GM19452 (cell line): ENCODE results near the gene ASPSCR1.
"Not testable (repeated sequence)": the region's sequence is repeated elsewhere in the genome, so short reads cannot be mapped to it uniquely, and the experiment has no call there.

Source experiments
- ATAC-seq: cut with Tn5 transposase; IDR thresholded peaks from one replicate; pipeline ENCODE4 v1.9.1; 2021; ENCODE audit not compliant: unreplicated experiment

ASPSCR1 gene

DNA sequence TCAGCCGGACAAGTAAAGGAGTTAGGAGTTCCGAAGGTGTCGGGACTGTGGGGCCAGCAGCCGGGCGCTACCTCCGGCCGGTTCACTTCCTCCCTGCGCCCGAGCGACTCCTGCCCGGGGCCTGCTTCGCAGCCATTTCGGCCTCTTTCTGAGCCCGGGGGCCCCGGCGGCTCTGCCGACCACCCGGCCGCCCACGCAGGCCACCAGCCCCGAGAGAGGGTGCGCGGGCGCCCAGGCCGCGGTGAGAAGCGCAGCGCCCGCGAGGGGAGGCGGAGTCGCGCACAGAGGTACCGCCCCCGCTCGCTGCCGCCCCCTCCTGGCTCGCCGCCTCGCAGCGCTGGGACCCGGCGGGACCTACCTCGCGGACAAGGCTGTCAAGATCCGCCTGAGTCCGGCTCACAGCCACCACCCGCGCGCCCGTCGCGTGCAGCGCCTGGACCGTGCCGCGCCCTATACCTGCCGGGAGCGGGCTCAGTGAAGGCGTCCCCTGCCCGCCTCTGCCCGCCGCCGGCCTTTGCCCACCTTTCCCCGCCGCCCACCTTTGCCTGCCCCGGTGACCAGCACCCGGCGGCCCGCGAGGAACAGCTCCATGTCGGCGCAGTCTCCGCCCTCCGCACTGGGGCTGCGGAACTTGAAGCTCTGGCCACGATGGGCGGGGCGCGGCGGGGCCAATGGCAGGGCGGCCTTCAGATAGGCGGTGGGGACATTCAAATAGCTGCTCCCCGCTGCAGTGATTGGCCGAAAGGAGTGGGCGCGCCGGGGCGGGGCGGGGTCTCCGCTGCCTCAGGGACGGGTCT, 59.9 kb downstream of the ASPSCR1 start, which contains the start of gene DCXR:
Gene DCXR (minus strand): TSS at position 606 of the 797 bp plus-strand sequence. CDS start 15 bp downstream, at position 591.
- peak; percentile 78 for ATAC-seq

DNA sequence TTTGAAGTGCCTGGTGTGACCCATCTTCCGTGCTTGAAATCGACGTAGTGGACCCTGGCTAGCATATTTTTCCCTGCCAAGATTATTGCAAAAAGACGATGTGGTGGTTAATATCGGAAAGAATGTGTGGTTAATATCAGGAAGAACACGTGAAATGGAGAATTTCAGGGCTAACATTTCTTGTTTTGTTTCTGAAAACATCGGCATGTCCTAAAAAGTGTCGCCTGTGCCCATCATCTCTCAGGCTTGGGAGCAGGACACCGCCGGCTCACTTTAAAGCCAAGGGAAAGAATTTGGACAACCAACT, 60.4 kb downstream of the ASPSCR1 start:
- no peak for ATAC-seq

GRCh38 chr17:82038796-82039409, 61.5 kb downstream of the ASPSCR1 start:
- not testable (repeated sequence) for ATAC-seq

DNA sequence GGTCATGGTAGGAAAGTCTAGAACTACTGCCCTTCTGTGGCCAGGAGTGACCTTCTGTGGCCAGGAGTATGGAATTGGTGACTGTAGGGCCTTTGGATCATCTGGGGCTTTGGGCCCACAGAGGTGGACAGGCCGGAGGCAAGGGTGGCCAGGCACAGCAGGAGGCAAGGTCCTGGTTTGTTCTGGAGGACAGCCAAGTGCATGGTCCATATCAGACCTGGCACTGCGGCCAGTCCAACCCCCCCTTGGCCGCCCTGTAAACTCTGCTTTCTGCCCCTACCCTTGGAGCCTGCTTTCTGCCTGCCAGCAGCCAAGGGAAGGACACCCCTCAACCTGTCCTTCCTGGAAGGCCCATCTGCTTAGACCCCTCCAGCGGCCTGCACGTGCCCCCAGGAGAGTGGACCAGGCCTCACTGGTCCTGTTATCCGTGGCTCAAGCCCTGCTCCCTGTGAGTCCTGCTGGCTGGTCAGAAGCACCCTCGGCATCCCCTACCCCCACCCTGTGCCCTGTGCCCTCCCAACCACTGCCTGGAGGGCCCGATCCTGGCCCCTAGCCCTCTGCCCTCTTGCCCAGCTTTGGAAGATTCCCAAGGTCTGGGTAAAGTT, 62.4 kb downstream of the ASPSCR1 start:
- no peak for ATAC-seq

DNA sequence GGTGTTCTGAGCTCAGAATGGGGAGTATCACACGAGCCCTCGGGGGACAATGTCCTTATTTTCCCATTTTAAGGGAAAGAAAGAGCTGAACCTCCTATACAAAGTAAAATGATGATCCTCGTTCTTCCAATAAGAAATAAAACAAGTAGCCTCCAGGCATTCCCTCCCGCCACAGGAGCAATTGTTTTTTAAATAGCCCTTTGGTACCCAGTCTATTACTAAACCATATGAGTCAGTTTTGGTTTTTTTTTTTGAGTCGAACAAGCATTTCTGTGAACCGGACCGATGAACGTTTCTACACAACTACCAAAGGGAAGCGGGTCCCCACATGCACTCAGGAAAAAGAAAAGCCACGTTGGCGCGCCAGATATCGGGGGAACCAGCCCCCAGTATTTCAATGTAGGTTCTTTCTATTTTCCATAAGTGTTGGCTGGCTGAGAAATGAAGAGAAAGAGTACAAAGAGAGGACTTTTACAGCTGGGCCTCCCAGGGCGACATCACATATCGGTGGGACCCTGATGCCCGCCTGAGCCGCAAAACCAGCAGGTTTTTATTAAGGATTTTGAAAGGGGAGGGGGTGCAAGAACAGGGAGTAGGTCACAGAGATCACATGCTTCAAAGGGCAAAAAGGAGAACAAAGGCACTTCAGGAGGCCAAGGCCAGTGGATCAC, 63.9 kb downstream of the ASPSCR1 start:
- no peak for ATAC-seq

- no peak for ATAC-seq
Observed at GRCh38 chr17:82042649-82043048, 65.2 kb downstream of the ASPSCR1 start.

- no peak for ATAC-seq
Observed at GRCh38 chr17:82043507-82043906, 66.1 kb downstream of the ASPSCR1 start.

DNA sequence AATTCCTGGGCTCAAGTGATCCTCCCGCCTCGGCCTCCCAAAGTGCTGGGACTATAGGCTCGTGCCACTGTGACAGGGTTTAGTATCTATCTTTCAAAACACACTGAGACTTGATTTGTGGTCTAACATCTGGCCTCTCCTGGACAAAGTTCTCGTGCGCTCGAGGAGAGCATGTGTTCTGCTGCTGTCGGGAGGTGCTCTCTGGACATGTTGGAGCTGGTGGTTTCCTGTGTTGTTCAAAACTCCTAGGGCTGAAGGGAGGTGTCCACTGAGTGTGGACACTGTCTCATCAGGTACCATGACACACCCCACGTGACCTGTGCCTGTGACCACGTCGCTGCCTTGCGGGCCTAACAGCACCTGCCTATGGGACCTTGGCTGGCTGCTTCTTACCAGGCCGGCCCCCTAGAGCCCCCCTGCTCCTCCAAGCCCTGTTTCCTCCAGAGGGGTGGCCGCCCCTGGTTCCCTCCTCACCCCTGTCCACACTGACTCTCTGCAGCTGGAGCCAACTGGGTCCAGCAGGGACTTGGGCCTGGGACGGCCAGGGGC, 68.6 kb downstream of the ASPSCR1 start:
- no peak for ATAC-seq

DNA sequence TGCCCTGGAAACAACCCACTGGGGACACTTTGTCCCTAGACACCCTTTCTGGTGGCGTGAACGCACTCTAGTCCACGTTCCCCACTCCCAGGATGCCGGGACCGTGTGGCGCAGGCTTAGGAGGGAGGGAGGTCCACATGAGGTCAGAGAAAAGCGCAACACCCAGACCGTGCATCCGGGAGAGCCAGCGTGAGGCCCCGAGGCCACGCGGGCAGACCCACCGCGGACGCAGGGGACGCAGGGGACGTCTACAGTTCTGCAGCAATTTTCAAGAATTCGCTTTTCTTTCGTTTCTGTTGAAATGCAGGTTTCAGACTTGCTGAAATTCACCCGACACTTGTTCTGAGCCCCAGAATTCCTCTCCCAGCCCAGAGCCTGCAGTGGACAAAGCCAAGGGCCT, 69.5 kb downstream of the ASPSCR1 start:
- no peak for ATAC-seq

DNA sequence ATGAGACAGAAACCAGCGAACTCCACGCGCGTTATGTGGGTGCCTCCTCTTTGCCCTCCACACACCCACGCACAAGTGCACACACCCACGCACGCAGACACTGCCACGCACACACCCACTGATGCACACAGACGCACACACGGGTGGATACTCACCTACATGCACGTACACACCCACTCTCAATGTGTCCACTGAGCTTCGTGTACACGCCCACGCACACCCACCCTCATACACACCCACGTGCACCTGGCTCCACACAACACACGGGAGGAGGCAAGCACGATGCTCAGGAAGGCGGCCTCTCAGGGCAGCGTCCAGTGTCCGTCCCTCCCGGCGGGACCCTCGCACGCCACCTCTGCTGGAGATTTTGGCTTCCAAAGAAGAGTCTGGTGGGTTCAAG, 70.0 kb downstream of the ASPSCR1 start:
- no peak for ATAC-seq

DNA sequence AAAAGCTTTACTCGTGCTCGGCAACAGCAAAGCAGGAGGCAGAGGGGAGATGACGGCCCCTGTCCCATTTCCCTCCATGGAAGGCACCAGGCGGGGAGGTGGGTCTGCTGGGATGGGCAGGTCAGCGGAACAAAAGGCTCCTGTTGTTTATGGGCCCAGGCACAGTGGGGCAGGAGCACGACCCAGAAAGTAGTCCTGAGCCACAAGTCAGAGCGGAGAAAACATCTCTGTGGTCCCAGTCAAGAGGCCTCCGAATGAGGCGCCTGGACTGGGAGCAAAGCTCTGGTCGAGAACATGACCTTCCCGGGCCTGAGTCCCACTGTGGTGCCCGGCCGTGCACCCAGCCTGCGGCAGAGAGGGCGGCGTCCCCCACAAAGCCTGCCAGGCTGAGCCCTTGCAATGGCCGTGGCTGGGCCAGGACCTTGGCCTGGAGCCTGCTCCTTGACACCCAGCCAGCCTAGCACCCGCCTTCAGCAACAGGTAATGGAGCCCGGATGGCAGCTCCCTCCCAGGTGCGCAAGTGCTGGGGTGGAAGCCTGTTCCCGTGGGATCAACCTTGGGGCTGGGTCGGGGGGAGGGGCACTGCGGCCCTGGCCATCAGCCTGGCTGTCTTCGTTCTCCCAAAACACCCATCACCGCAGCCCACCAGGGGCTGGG, 70.6 kb downstream of the ASPSCR1 start:
- no peak for ATAC-seq

- ATAC-seq = no peak
Observed at GRCh38 chr17:82048571-82048971, 71.1 kb downstream of the ASPSCR1 start.

DNA sequence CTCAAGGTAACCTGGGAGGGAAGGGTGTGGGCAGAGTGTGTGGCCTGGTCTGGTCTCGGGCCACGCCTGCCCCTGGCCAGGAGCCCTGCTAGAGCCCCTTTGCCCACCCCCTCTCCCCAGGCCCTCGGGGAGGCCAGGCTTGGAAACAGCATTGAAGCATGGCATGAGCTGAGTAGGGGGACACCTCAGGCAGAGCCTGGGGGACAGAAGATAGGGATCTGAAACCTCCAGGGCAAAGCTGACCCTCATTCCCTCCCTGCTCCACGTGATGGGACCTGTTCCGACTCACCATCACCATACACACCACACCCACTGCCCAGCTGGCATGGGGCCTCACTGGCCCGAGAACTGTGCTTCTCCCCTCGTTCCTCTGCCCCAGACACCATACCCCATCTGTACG, 71.7 kb downstream of the ASPSCR1 start:
- ATAC-seq = no peak

- no peak for ATAC-seq
Observed at GRCh38 chr17:82049521-82049971, 72.1 kb downstream of the ASPSCR1 start.

GRCh38 chr17:82050152-82050760, 72.8 kb downstream of the ASPSCR1 start:
- ATAC-seq = no peak

DNA sequence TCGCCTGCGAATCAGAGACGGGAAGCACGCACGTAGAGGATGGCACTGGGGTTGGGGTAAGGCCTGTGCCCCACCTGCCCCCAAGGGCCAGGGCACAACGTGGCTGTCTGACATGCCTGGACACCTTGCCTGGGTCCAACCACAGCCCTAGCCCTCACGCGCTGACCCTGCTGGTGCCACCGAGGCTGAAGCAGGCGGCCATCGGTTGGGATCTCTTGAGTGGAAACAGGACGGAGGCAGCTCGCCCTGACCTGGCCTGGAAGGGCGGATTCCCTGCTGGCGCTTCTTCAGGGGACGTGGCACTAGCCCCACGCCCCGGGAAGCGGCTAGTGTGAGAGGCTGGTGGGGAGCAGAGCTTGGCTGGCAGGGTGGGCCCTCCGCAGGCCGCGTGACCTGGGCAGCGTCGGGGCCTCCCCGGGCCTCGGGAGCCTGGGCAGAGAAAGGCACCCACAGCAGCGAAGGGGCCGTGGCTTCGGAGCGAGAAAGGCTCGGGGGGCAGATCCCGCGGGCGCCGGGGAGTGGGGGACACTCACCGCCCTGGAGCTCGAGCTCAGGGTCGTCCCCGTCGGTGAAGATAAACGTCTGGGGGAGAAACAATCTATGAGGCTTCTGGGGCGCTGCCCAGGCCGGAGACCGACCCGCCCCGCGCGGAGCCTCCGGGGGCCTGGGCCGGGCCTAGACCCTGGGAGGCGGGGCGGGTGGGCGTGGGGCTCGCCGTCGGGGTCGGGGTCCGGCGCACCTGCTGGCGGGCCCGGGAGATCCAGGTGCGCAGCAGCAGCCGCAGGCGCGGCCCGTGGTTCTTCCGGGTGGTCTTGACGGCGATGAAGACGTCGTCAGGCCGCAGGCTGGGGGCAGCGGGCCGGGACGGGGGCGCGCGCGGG, 73.6 kb downstream of the ASPSCR1 start:
- ATAC-seq = peak; percentile 8

- peak; percentile 62 for ATAC-seq
Observed at GRCh38 chr17:82051776-82052637, 74.6 kb downstream of the ASPSCR1 start, which contains the start of the genes GPS1 and RFNG. Gene GPS1 (plus strand): TSS chr17:82051898. CDS start chr17:82051932, 34 bp downstream. Gene RFNG (minus strand): TSS chr17:82051811. CDS start chr17:82051766, 45 bp downstream.

DNA sequence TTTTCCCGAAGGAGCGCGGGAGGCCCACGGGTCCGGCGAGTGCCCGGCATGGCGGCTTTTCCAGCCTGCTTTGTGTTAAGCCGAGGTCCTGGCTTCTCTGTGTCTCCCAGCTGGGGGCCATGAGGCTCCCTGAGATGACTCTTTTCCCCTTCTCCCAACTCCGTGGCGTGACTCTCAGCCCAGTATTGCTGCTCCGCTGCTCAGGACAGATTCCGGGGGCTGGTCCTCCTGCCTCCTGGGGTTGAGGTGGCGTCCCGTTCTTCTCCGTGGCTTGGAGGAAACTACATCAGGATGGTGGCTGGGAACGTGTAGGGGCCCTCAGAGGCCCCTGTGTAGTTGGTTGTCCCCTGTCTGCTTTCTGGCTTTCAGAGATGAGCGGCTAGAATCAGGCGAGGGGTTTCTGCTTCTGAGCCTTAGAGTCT, 75.2 kb downstream of the ASPSCR1 start:
- no peak for ATAC-seq
